MM.1S (cell line): ENCODE data around the gene UTP4.

Experiments
- DNase-seq: peaks from one replicate; pipeline ENCODE4 v3.0.0-alpha.2; 2015
- H2AFZ ChIP-seq: fragments of 300-600 bp; sonication (generic); 2 replicates; pipeline ENCODE4 v1.6.0; 2016; ENCODE audit warnings: antibody characterized with exemption, low read length
- H3F3A ChIP-seq: fragments of 300-600 bp; sonication (generic); 2 replicates; pipeline ENCODE4 v1.6.1; 2016; ENCODE audit warnings: mild to moderate bottlenecking, antibody characterized with exemption, low read length, moderate library complexity, mixed read lengths; ENCODE audit not compliant: insufficient read depth
- H3K27ac ChIP-seq: fragments of 300-600 bp; sonication (generic); 2 replicates; pipeline ENCODE4 v1.5.1; 2016; ENCODE audit warnings: mild to moderate bottlenecking, low read length
- H3K27me3 ChIP-seq: fragments of 300-600 bp; sonication (generic); replicated peaks from 2 replicates; pipeline ENCODE4 v1.6.0; 2016; ENCODE audit warnings: low read length; ENCODE audit not compliant: insufficient read depth
- H3K36me3 ChIP-seq: fragments of 300-600 bp; sonication (generic); replicated peaks from 2 replicates; pipeline ENCODE4 v1.6.1; 2016; ENCODE audit warnings: mild to moderate bottlenecking, low read length, mixed read lengths; ENCODE audit not compliant: insufficient read depth
- H3K4me1 ChIP-seq: fragments of 300-600 bp; sonication (generic); 2 replicates; pipeline ENCODE4 v1.6.1; 2016; ENCODE audit warnings: low read length, mixed read lengths
- H3K4me2 ChIP-seq: fragments of 300-600 bp; sonication (generic); 2 replicates; pipeline ENCODE4 v1.6.0; 2016; ENCODE audit warnings: low read depth, low read length
- H3K4me3 ChIP-seq: fragments of 300-600 bp; sonication (generic); 2 replicates; pipeline ENCODE4 v1.5.1; 2016; ENCODE audit warnings: low read length, mixed read lengths
- H3K79me2 ChIP-seq: fragments of 300-600 bp; sonication (generic); 2 replicates; pipeline ENCODE4 v1.6.1; 2016; ENCODE audit warnings: mixed run types, low read length, mixed read lengths
- H3K9ac ChIP-seq: fragments of 300-600 bp; sonication (generic); 2 replicates; pipeline ENCODE4 v1.6.1; 2016; ENCODE audit warnings: low read length, mixed read lengths
- H3K9me2 ChIP-seq: fragments of 300-600 bp; sonication (generic); replicated peaks from 2 replicates; pipeline ENCODE4 v1.6.1; 2016; ENCODE audit warnings: mild to moderate bottlenecking, low read length, mixed read lengths; ENCODE audit not compliant: insufficient read depth
- H3K9me3 ChIP-seq: fragments of 300-600 bp; sonication (generic); replicated peaks from 2 replicates; pipeline ENCODE4 v1.6.1; 2016; ENCODE audit warnings: mild to moderate bottlenecking, low read length, mixed read lengths; ENCODE audit not compliant: insufficient read depth
- H4K20me1 ChIP-seq: fragments of 300-600 bp; sonication (generic); 2 replicates; pipeline ENCODE4 v1.6.1; 2016; ENCODE audit warnings: mild to moderate bottlenecking, low read length, moderate library complexity, mixed read lengths; ENCODE audit not compliant: insufficient read depth
- EZH2 ChIP-seq: fragments of 300-600 bp; sonication (generic); optimal IDR thresholded peaks from 2 replicates; pipeline ENCODE3; 2017; ENCODE audit warnings: low read depth, mild to moderate bottlenecking, antibody characterized with exemption, low read length, mixed read lengths
- EZH2phosphoT487 ChIP-seq: fragments of 300-600 bp; sonication (generic); IDR thresholded peaks from 2 replicates; pipeline ENCODE4 v1.6.1; 2018; ENCODE audit warnings: antibody characterized with exemption, low read length
- TF ChIP-seq, protein P1 (sequence below): fragments of 300-600 bp; sonication (generic); IDR thresholded peaks from 2 replicates; pipeline ENCODE4 v1.5.1; 2016; ENCODE audit warnings: antibody characterized with exemption, low read length, mixed read lengths

The UTP4 gene

DNA sequence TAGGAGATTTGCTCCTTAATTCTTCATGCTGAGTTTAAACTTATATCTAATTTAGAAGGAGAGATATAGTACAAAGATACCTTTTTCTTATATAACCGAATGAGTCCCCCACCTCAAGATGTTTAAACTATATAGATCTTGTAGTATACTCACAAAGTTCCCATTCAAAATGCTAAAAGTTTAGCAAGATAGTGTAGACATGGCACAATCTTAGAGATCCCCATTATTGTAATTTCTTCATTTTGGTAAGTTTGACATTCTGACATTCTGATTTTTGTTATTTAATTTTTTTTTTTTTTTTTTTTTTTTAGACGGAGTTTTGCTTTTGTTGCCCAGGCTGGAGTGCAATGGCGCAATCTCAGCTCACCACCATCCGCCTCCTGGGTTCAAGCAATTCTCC, 77.3 kb downstream of the UTP4 start:
- Histone ChIP-seq H3K36me3 (no peaks in the 10 kb centered on the region), H3K79me2 (peaks cover 13% of the 10 kb centered on the region), H3K4me2 (no peak overlapping the region)

DNA sequence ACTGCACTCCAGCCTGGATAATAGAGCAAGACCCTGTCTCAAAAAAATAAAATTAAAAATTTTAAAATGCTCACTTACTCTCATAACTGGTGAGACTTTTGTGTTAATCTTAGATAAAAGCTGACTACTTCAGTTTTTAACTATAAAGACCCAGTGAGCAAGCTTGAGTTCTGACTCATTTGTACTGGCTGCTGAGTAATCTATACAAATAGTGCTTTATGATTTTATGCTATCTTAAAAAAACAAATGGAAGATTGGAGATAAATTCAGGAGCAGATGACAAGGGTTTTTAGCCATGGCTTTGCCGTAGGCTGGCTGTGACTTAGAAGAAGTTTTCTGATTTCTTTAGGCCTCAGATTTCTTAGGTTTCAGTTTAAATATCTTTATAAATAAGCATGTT, 85.0 kb downstream of the UTP4 start:
- H3K4me3 ChIP-seq = no peak overlapping the region

More for the DNA sequence above, 77.3 kb downstream of the UTP4 start:
- Histone ChIP-seq H3K27ac (no peak overlapping the region), H3K27me3 (no peaks in the 10 kb centered on the region), H3K9me3 (no peaks in the 10 kb centered on the region), H3K9me2 (no peaks in the 10 kb centered on the region), H3F3A (peaks cover 4% of the 10 kb centered on the region), H3K4me1 (peaks cover 8% of the 10 kb centered on the region), H4K20me1 (no peaks in the 10 kb centered on the region), H3K9ac (no peak overlapping the region), H2AFZ (no peak overlapping the region), H3K4me3 (no peak overlapping the region)
- TF ChIP-seq EZH2phosphoT487 (no peak), EZH2 (no peak)
- TF ChIP-seq, protein P1, sequence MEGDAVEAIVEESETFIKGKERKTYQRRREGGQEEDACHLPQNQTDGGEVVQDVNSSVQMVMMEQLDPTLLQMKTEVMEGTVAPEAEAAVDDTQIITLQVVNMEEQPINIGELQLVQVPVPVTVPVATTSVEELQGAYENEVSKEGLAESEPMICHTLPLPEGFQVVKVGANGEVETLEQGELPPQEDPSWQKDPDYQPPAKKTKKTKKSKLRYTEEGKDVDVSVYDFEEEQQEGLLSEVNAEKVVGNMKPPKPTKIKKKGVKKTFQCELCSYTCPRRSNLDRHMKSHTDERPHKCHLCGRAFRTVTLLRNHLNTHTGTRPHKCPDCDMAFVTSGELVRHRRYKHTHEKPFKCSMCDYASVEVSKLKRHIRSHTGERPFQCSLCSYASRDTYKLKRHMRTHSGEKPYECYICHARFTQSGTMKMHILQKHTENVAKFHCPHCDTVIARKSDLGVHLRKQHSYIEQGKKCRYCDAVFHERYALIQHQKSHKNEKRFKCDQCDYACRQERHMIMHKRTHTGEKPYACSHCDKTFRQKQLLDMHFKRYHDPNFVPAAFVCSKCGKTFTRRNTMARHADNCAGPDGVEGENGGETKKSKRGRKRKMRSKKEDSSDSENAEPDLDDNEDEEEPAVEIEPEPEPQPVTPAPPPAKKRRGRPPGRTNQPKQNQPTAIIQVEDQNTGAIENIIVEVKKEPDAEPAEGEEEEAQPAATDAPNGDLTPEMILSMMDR = no peak
- DNase-seq = no peak

More for the DNA sequence above, 85.0 kb downstream of the UTP4 start:
- TF ChIP-seq EZH2 (no peak), EZH2phosphoT487 (no peak)
- TF ChIP-seq, protein P1 = no peak
- no peak overlapping the region for H3K9ac ChIP-seq
- H3K79me2 ChIP-seq = no peaks in the 10 kb centered on the region
- no peaks in the 10 kb centered on the region for H3K9me3 ChIP-seq
- H3K27ac ChIP-seq = no peak overlapping the region
- no peak for DNase-seq
- no peaks in the 10 kb centered on the region for H3K4me1 ChIP-seq
- H3K36me3 ChIP-seq = no peaks in the 10 kb centered on the region
- no peaks in the 10 kb centered on the region for H3K9me2 ChIP-seq
- H3K4me2 ChIP-seq = no peak overlapping the region
- no peaks in the 10 kb centered on the region for H3F3A ChIP-seq
- no peak overlapping the region for H2AFZ ChIP-seq
- H4K20me1 ChIP-seq = no peaks in the 10 kb centered on the region
- no peaks in the 10 kb centered on the region for H3K27me3 ChIP-seq
